HFF-Myc (cell line): ENCODE data around the gene IL1RAPL1.
"Not testable (repeated sequence)": the region's sequence is repeated elsewhere in the genome, so short reads cannot be mapped to it uniquely, and the experiment has no call there.

Source experiments
- DNase-seq: peaks from one replicate; pipeline ENCODE4 v3.0.0-alpha.2; 2011; ENCODE audit warnings: low read depth; ENCODE audit errors: extremely low read depth
- H3K4me3 ChIP-seq: replicated peaks from 2 replicates; pipeline ENCODE4 v1.5.1; 2011; ENCODE audit warnings: low read depth, mild to moderate bottlenecking, control low read depth, low read length
- TF ChIP-seq, protein P1 (sequence below): IDR thresholded peaks from 2 replicates; pipeline ENCODE4 v1.5.1; 2012; ENCODE audit warnings: mild to moderate bottlenecking, low read depth, low read length, control low read depth; ENCODE audit errors: missing control alignments

Gene IL1RAPL1

DNA sequence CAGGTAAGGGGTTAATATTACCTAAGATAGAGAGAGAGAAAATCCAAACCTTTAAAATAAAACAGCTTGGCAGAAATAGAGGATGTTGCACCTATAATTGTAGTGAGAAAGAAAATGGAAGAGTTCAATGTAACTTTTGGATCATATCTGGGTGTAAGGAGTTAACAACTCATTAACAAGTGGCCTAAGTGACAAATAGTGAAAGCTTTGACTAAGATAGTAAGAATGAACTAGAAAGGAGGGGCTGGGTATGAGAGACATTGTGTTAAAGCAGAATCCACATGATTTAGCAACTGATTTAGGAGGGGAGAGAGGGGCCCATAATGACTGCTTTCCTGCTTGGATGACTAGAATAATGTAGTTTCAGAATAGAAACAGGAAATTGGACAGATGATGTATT lies 761.0 kb downstream of the IL1RAPL1 start:
- no peak for DNase-seq
- TF ChIP-seq, protein P1, sequence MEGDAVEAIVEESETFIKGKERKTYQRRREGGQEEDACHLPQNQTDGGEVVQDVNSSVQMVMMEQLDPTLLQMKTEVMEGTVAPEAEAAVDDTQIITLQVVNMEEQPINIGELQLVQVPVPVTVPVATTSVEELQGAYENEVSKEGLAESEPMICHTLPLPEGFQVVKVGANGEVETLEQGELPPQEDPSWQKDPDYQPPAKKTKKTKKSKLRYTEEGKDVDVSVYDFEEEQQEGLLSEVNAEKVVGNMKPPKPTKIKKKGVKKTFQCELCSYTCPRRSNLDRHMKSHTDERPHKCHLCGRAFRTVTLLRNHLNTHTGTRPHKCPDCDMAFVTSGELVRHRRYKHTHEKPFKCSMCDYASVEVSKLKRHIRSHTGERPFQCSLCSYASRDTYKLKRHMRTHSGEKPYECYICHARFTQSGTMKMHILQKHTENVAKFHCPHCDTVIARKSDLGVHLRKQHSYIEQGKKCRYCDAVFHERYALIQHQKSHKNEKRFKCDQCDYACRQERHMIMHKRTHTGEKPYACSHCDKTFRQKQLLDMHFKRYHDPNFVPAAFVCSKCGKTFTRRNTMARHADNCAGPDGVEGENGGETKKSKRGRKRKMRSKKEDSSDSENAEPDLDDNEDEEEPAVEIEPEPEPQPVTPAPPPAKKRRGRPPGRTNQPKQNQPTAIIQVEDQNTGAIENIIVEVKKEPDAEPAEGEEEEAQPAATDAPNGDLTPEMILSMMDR, result no peak
- H3K4me3 ChIP-seq, result no peak overlapping the region

DNA sequence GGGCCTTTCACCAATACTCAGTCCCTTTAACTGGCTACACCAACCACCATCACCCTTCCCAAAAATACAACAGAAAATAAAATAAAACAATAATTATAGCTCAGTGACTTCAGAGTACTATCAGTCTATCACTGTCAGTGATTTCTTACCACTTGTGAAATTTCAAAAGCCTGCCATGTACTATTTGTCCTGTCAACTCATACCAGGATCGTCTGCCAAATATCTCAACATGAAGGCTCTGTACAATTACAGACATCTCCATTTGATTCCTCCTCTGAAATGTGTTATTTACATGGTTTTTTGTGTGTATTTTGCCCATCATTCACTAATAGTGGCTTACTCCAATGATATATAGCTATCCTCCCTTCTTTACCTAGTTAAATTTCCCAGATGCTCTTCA lies 772.0 kb downstream of the IL1RAPL1 start:
- DNase-seq, result no peak
- TF ChIP-seq, protein P1, result no peak
- no peak overlapping the region for H3K4me3 ChIP-seq

DNA sequence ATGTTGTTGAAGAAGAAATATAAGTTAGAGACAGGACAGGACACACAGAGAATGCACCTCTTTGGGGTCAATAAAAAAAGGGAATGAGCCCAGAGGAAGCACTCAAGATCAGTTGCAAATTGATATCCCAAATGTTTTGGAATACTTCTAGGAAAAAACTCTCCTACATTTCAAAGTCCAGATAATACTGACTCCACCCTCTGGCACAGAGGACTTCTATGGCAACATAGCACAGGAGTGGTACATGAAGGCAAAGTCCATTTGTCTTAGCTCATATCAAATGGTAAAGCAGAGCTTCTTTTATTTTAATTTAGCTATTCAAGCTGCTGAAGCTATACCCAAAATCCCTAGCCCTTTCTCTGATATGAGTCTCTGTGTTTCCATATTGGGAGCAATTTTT lies 787.5 kb downstream of the IL1RAPL1 start:
- not testable (repeated sequence) for H3K4me3 ChIP-seq, DNase-seq

DNA sequence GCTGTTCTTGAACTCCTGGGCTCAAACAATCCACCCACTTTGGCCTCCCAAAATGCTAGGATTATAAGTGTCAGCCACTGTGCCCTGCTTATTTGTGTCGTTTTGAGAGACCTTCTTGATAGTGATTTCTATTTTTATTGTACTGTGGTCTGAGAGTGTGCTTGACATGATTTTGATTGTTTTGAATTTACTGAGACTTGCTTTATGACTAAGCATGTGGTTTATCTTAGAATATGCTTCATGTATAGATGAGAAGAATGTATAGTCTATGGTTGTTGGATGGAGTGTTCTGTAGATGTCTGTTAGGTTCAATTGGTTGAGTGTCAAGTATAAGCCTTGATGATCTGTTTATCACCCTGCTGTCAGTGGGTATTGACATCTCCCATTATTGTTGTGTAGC lies 789.3 kb downstream of the IL1RAPL1 start:
- TF ChIP-seq, protein P1, result no peak
- DNase-seq, result no peak
- H3K4me3 ChIP-seq, result no peak overlapping the region

DNA sequence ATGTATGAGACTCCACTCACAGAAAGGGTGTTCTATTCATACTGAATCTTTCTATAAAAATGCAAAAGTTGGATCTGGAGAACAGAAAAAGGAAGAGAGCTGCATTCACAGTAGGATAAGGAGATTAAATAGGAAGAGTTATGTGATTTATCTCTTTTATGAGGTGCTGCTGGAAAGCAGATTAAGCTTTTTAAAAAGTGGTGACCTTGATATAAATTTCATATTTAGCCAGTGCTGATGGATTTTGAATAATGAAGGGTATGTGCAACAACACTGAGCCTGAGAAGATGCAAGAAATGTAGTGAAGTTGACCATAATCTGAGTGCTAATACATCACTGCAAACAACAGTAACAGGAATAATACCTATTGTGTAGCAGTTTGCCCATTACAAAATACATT lies 795.6 kb downstream of the IL1RAPL1 start:
- TF ChIP-seq, protein P1, result no peak
- DNase-seq, result no peak
- H3K4me3 ChIP-seq, result no peak overlapping the region

DNA sequence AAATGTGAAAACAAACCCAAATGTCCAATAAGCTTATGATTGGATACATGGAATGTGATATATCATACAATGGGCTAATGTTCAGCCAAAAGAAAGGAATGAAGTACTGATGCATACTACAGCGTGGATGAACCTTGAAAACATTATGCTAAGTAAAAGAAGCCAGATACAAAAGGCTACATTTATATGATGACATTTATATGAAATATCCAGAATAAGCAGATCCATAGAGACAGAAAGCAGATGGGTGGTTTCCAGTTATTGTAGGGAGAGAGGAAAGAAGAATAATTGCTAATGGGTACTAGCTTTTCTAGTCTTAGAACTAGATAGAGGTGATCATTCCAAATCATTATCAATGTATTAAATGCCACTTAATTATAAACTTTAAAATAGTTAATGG lies 801.3 kb downstream of the IL1RAPL1 start:
- H3K4me3 ChIP-seq, result no peak overlapping the region
- TF ChIP-seq, protein P1, result no peak
- DNase-seq, result no peak

DNA sequence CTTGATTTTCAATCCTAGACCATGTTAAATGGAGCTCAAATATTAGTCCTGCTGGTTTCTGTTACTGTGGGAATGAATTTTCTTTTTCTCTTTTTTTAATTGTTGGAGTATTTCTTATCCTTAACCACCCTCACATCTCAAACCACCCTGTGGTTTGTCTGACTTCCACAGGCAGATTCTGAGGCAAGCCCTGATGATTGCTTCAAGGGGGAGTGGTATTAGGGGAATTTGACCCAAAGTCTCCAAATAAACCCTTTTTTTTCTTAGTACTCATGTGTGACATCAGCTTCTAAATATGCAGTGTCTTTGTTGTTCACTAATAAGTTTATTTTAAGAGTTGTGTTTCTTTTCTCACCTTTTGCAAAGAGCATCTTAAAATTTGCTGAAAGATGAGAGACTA lies 810.3 kb downstream of the IL1RAPL1 start:
- no peak for DNase-seq
- no peak overlapping the region for H3K4me3 ChIP-seq
- TF ChIP-seq, protein P1, result no peak
